Activated CD8-positive, alpha-beta memory T cell treated with anti-CD3 and anti-CD28 coated beads, Interleukin-2, amount 10 ng/mL, durations not matched to agents 7 days and 5 days (primary cell): ENCODE results near the gene TOB2. TPM values are rescaled to one million over a fixed set of nuclear protein-coding genes. Genes with fewer than 3 reads are reported as not detected.
"Not testable (repeated sequence)": the region's sequence is repeated elsewhere in the genome, so short reads cannot be mapped to it uniquely, and the experiment has no call there.

Experiments used
- ATAC-seq: fragments of 150-1000 bp; cut with Tn5 transposase; one replicate; pipeline ENCODE4 v1.10.0; 2021; ENCODE audit warnings: moderate library complexity
- CTCF ChIA-PET: fragments of 350-600 bp; sonication (Branson Sonifier 250); formaldehyde crosslinking; loops from one replicate; lab custom pipeline; 2021; ENCODE audit warnings: antibody characterized with exemption; lab: Charles Lee
- DNase-seq: peaks from one replicate; pipeline ENCODE4 v3.0.0-alpha.2; 2020
- H3K27ac Mint-ChIP-seq: one replicate; pipeline ENCODE4 v1.8.0; 2021; ENCODE audit warnings: mild to moderate bottlenecking, mixed read lengths
- H3K27me3 Mint-ChIP-seq: one replicate; pipeline ENCODE4 v1.8.0; 2021; ENCODE audit warnings: mixed read lengths
- H3K36me3 Mint-ChIP-seq: one replicate; pipeline ENCODE4 v1.8.0; 2021; ENCODE audit warnings: mild to moderate bottlenecking, mixed read lengths
- H3K4me1 Mint-ChIP-seq: one replicate; pipeline ENCODE4 v1.8.0; 2021; ENCODE audit warnings: mixed read lengths
- H3K4me3 Mint-ChIP-seq: one replicate; pipeline ENCODE4 v1.8.0; 2021; ENCODE audit warnings: mild to moderate bottlenecking, moderate library complexity, mixed read lengths
- H3K9me3 Mint-ChIP-seq: one replicate; pipeline ENCODE4 v1.8.0; 2022; ENCODE audit warnings: low read depth, mixed read lengths
- total RNA-seq, 2 experiments: library from RNA; stranded (reverse); gene quantifications; one replicate each; pipeline ENCODE4 v1.2.3, GENCODE V29; 2021

Gene TOB2
- total RNA-seq, 2 experiments from 2014 or later, result 38.8 to 45.1 TPM

DNA sequence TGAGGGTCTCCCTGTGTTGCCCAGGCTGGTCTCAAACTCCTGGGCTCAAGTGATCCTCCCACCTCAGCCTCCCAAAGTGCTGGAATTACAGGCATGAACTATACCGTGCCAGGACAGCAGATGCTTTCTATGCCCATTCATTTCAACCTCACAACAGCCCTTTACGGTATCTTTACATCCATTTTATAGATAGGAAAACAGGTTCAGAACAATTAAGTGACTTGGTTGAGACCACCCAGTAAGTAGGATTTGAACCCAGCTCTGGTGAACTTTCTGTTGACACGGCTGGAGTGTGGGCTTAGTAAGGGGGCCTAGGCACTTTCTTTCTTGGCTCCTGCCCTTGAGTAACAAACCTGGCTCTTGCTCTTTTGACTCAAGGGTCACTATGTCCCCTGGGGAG, 39.2 kb downstream of the TOB2 start:
- Mint-ChIP-seq H3K36me3 (no peaks in the 10 kb centered on the region), H3K4me1 (peaks cover 21% of the 10 kb centered on the region), H3K27me3 (no peaks in the 10 kb centered on the region), H3K27ac (no peak overlapping the region), H3K4me3 (no peak overlapping the region), H3K9me3 (no peaks in the 10 kb centered on the region)
- CTCF ChIA-PET, result interaction anchor here (6.6 kb wide), 1 partner anchor 111 kb away, joined by 81 read pairs; no protein-coding TSS in a partner anchor
- ATAC-seq (no peak), DNase-seq (no peak)

GRCh38 chr22:41406410-41406809, 40.2 kb downstream of the TOB2 start:
- Mint-ChIP-seq H3K27me3 (no peaks in the 10 kb centered on the region), H3K9me3 (no peaks in the 10 kb centered on the region), H3K4me3 (no peak overlapping the region), H3K27ac (no peak overlapping the region), H3K4me1 (peaks cover 14% of the 10 kb centered on the region), H3K36me3 (no peaks in the 10 kb centered on the region)
- ATAC-seq, result no peak
- no peak for DNase-seq
- CTCF ChIA-PET, result interaction anchor here (1.5 to 6.6 kb wide), 3 partner anchors 93 to 112 kb away, joined by 3 to 81 read pairs (median 45); no protein-coding TSS in a partner anchor

GRCh38 chr22:41405588-41405987, 41.0 kb downstream of the TOB2 start:
- ATAC-seq (no peak), DNase-seq (no peak)
- no peak overlapping the region for H3K4me3 Mint-ChIP-seq

GRCh38 chr22:41403532-41404318, 42.9 kb downstream of the TOB2 start:
- peak overlapping the region; percentile 1 for H3K4me3 Mint-ChIP-seq
- H3K27ac Mint-ChIP-seq, result peak overlapping the region; percentile 58
- H3K27me3 Mint-ChIP-seq, result no peaks in the 10 kb centered on the region
- peak; percentile 92 for DNase-seq
- ATAC-seq, result peak; percentile 100
- no peaks in the 10 kb centered on the region for H3K36me3 Mint-ChIP-seq
- peaks cover 12% of the 10 kb centered on the region for H3K4me1 Mint-ChIP-seq
- H3K9me3 Mint-ChIP-seq, result no peaks in the 10 kb centered on the region
- CTCF ChIA-PET, result interaction anchor here (0.6 to 6.6 kb wide), 48 partner anchors 10 to 546 kb away, joined by 3 to 81 read pairs (median 4); partner anchors contain the start of genes ACO2, PHF5A, PMM1 and POLR3H

More at GRCh38 chr22:41405588-41405987, 41.0 kb downstream of the TOB2 start:
- Mint-ChIP-seq H3K9me3 (no peaks in the 10 kb centered on the region), H3K4me1 (peaks cover 13% of the 10 kb centered on the region), H3K27ac (no peak overlapping the region), H3K36me3 (no peaks in the 10 kb centered on the region), H3K27me3 (no peaks in the 10 kb centered on the region)
- CTCF ChIA-PET, result interaction anchor here (0.6 to 6.6 kb wide), 6 partner anchors 23 to 112 kb away, joined by 3 to 81 read pairs (median 17); partner anchors contain the start of gene TEF

- H3K27ac Mint-ChIP-seq, H3K9me3 Mint-ChIP-seq, DNase-seq, H3K27me3 Mint-ChIP-seq, H3K36me3 Mint-ChIP-seq, H3K4me3 Mint-ChIP-seq, ATAC-seq: not testable (repeated sequence)
- CTCF ChIA-PET, result interaction anchor here (1.0 to 6.6 kb wide), 13 partner anchors 20 to 480 kb away, joined by 3 to 81 read pairs (median 8); partner anchors contain the start of genes POLR3H and TEF
- H3K4me1 Mint-ChIP-seq, result peaks cover 12% of the 10 kb centered on the region
Observed at GRCh38 chr22:41402851-41403250, 43.8 kb downstream of the TOB2 start.

GRCh38 chr22:41401781-41402648, 44.6 kb downstream of the TOB2 start:
- Mint-ChIP-seq H3K27ac (no peak overlapping the region), H3K4me3 (no peak overlapping the region), H3K9me3 (no peaks in the 10 kb centered on the region), H3K36me3 (no peaks in the 10 kb centered on the region), H3K27me3 (no peaks in the 10 kb centered on the region), H3K4me1 (peaks cover 12% of the 10 kb centered on the region)
- no peak for ATAC-seq
- DNase-seq, result no peak
- CTCF ChIA-PET, result interaction anchor here (0.9 to 6.6 kb wide), 10 partner anchors 18 to 479 kb away, joined by 3 to 81 read pairs (median 6); partner anchors contain the start of genes POLR3H and TEF

DNA sequence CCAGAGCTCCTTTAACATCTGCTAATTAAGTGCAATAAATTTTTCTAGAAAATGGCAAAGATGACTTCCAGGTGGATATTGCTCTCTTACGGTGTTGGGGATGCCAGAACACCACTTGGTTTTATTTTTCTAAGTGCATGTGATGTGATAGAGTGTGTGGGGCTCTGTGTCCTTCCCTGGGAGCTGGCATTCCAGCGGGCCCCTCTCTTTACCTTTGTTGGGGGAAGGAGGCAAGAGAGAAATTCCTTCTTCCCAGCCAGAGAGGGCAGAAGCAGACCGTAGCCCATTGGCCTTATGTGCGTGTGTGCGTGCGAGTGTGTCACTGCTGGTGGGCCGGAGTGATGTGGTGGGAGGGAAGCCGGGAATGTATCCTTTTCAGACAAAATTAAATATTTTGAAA, 47.7 kb downstream of the TOB2 start:
- Mint-ChIP-seq H3K4me1 (peaks cover 5% of the 10 kb centered on the region), H3K4me3 (no peak overlapping the region), H3K27me3 (no peaks in the 10 kb centered on the region), H3K27ac (no peak overlapping the region), H3K36me3 (no peaks in the 10 kb centered on the region), H3K9me3 (no peaks in the 10 kb centered on the region)
- CTCF ChIA-PET, result no interaction called here
- DNase-seq, result no peak
- no peak for ATAC-seq

DNA sequence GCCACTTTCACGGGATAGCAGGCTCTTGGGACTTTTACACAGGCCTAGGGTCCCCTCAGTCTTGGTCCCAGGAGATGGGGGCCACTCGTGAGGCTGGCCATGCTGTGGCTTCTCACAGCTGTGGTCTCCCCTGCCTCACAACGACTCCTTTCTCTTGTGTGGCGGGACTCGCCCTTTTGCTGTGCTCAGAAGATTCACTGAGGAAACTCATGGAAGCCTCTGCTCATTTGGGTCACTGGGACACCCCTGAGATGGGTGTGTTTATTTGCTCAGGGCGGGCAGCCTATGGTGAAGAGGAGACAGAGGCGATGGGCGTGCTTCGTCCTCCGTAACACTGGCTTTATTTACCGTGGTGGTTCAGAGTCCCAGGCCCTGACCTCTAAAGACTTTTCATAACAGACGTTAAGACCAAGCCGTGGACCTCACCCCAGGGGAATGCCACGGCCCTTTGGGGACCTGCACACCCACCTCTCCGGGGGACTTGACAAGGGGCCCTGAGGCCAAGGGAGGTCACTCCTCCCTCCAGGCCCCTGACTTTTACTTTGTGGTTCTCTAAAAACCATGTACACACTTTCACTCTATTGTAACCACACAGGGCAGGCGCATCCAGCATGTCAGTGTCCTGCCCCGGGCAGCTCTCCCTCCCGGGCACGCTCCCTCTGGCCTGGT, 49.3 kb downstream of the TOB2 start:
- Mint-ChIP-seq H3K4me3 (no peak overlapping the region), H3K27me3 (no peaks in the 10 kb centered on the region), H3K9me3 (no peaks in the 10 kb centered on the region), H3K36me3 (no peaks in the 10 kb centered on the region), H3K27ac (no peak overlapping the region), H3K4me1 (no peaks in the 10 kb centered on the region)
- DNase-seq (no peak), ATAC-seq (no peak)
- CTCF ChIA-PET, result interaction anchor here (1.2 kb wide), 1 partner anchor 129 kb away, joined by 5 read pairs; no protein-coding TSS in a partner anchor

DNA sequence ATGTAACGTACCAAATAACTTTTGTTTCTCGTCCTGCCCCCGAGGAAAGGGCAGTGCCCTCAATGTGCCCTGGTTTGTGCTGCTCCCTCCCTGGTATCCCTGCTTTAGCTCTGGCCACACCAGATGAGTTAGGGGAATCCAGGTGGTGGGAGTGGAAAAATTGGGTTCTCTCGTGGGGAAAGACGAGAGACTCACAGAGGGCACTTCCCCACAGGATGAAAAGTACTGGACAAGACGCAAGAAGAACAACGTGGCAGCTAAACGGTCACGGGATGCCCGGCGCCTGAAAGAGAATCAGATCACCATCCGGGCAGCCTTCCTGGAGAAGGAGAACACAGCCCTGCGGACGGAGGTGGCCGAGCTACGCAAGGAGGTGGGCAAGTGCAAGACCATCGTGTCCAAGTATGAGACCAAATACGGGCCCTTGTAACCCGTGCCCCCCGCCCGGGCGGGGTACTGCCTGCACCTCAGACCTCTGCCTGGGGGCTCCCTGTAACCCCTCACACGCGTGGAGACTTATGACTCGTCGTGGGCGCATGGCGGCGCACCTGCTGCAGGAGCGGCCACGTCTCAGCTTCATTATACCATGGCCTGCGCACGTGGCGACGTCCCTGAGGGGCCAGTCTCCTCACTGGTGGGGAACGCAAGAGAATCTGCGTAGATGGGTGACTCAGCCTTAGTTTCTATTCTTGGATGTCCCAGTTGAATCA, 50.9 kb downstream of the TOB2 start:
- Mint-ChIP-seq H3K27me3 (no peaks in the 10 kb centered on the region), H3K36me3 (no peaks in the 10 kb centered on the region), H3K4me1 (no peaks in the 10 kb centered on the region), H3K27ac (no peak overlapping the region), H3K4me3 (no peak overlapping the region), H3K9me3 (no peaks in the 10 kb centered on the region)
- no peak for DNase-seq
- no peak for ATAC-seq
- CTCF ChIA-PET, result no interaction called here

GRCh38 chr22:41394012-41394356, 52.6 kb downstream of the TOB2 start:
- no peaks in the 10 kb centered on the region for H3K4me1 Mint-ChIP-seq
- H3K36me3 Mint-ChIP-seq, result no peaks in the 10 kb centered on the region
- ATAC-seq (no peak), DNase-seq (no peak)
- H3K4me3 Mint-ChIP-seq, result no peak overlapping the region
- H3K27me3 Mint-ChIP-seq, result no peaks in the 10 kb centered on the region
- CTCF ChIA-PET, result interaction anchor here (2.2 kb wide), 1 partner anchor 10 kb away, joined by 8 read pairs; no protein-coding TSS in a partner anchor
- H3K9me3 Mint-ChIP-seq, result no peaks in the 10 kb centered on the region
- no peak overlapping the region for H3K27ac Mint-ChIP-seq

GRCh38 chr22:41387341-41387740, 59.3 kb downstream of the TOB2 start:
- peaks cover 3% of the 10 kb centered on the region for H3K4me1 Mint-ChIP-seq
- no peaks in the 10 kb centered on the region for H3K36me3 Mint-ChIP-seq
- no peak overlapping the region for H3K27ac Mint-ChIP-seq
- ATAC-seq (no peak), DNase-seq (no peak)
- H3K27me3 Mint-ChIP-seq, result no peaks in the 10 kb centered on the region
- no peak overlapping the region for H3K4me3 Mint-ChIP-seq
- CTCF ChIA-PET, result no interaction called here
- H3K9me3 Mint-ChIP-seq, result no peaks in the 10 kb centered on the region

GRCh38 chr22:41384128-41384527, 62.5 kb downstream of the TOB2 start:
- Mint-ChIP-seq H3K27me3 (no peaks in the 10 kb centered on the region), H3K4me3 (no peak overlapping the region), H3K36me3 (no peaks in the 10 kb centered on the region), H3K4me1 (peaks cover 7% of the 10 kb centered on the region), H3K9me3 (no peaks in the 10 kb centered on the region), H3K27ac (no peak overlapping the region)
- DNase-seq (no peak), ATAC-seq (no peak)
- CTCF ChIA-PET, result interaction anchor here (0.8 to 4.4 kb wide), 2 partner anchors 11 to 20 kb away, joined by 4 to 31 read pairs; no protein-coding TSS in a partner anchor
